HEK293 (cell line): Measurements from ENCODE around the gene ZBTB4.
"Not testable (repeated sequence)": the region's sequence is repeated elsewhere in the genome, so short reads cannot be mapped to it uniquely, and the experiment has no call there.

Source experiments
- CTCF ChIP-seq: fragments of 450-650 bp; formaldehyde crosslinking; IDR thresholded peaks from 2 replicates; pipeline ENCODE4 v1.5.1; 2016; ENCODE audit warnings: missing biosample characterization, missing genetic modification characterization
- EGR2 ChIP-seq: fragments of 450-650 bp; formaldehyde crosslinking; IDR thresholded peaks from 2 replicates; pipeline ENCODE4 v1.5.1; 2016; ENCODE audit warnings: low read depth, missing biosample characterization, missing genetic modification characterization
- MZF1 ChIP-seq: fragments of 450-650 bp; formaldehyde crosslinking; IDR thresholded peaks from 2 replicates; pipeline ENCODE4 v1.5.1; 2017; ENCODE audit warnings: missing biosample characterization, missing genetic modification characterization, borderline replicate concordance
- SP2 ChIP-seq: fragments of 450-650 bp; formaldehyde crosslinking; IDR thresholded peaks from 2 replicates; pipeline ENCODE4 v1.5.1; 2016; ENCODE audit warnings: missing biosample characterization, missing genetic modification characterization
- TSHZ1 ChIP-seq: fragments of 450-650 bp; formaldehyde crosslinking; IDR thresholded peaks from 2 replicates; pipeline ENCODE4 v1.5.1; 2016; ENCODE audit warnings: missing biosample characterization, missing genetic modification characterization, borderline replicate concordance
- YY1 ChIP-seq: fragments of 450-650 bp; formaldehyde crosslinking; IDR thresholded peaks from 2 replicates; pipeline ENCODE4 v1.5.1; 2018; ENCODE audit warnings: missing biosample characterization, missing genetic modification characterization
- ZNF18 ChIP-seq: fragments of 450-650 bp; formaldehyde crosslinking; IDR thresholded peaks from 2 replicates; pipeline ENCODE4 v1.5.1; 2016; ENCODE audit warnings: missing biosample characterization, missing genetic modification characterization
- ZNF184 ChIP-seq: fragments of 450-650 bp; IDR thresholded peaks from 2 replicates; pipeline ENCODE4 v1.5.1; 2018; ENCODE audit warnings: missing biosample characterization, mild to moderate bottlenecking, missing genetic modification characterization
- ZNF274 ChIP-seq, 2 experiments: fragments of 200-500 bp in 1 of 2; fragments of 450-650 bp in 1 of 2; sonication (Bioruptor generic) in 1 of 2; formaldehyde crosslinking in 1 of 2; IDR thresholded peaks; 2 replicates each; pipeline versions ENCODE4 v1.5.1 to v1.6.1; 2014 to 2016; ENCODE audit warnings: borderline replicate concordance in 1 of 2, inconsistent platforms in 1 of 2, low read length in 1 of 2, missing biosample characterization in 1 of 2, missing genetic modification characterization in 1 of 2
- ZNF521 ChIP-seq: fragments of 450-650 bp; formaldehyde crosslinking; IDR thresholded peaks from 2 replicates; pipeline ENCODE4 v1.5.1; 2017; ENCODE audit warnings: missing biosample characterization, mild to moderate bottlenecking, missing genetic modification characterization
- ZNF529 ChIP-seq: fragments of 450-650 bp; formaldehyde crosslinking; IDR thresholded peaks from 2 replicates; pipeline ENCODE4 v1.5.1; 2017; ENCODE audit warnings: missing genetic modification characterization, missing biosample characterization; ENCODE audit not compliant: insufficient replicate concordance
- ZNF600 ChIP-seq: fragments of 450-650 bp; formaldehyde crosslinking; IDR thresholded peaks from 2 replicates; pipeline ENCODE4 v1.5.1; 2016; ENCODE audit warnings: missing biosample characterization, missing genetic modification characterization

- not testable (repeated sequence) for TF ChIP-seq YY1; ZNF18 (tag by site-specific recombination); SP2; ZNF274 (IDR thresholded peaks at IDR 0.05; ENCODE audit: low read length); ZNF274 (tag by site-specific recombination; IDR thresholded peaks at IDR 0.05; ENCODE audit: borderline replicate concordance); MZF1 (tag by site-specific recombination); ZNF529; EGR2 (tag by site-specific recombination); CTCF (tag by site-specific recombination); ZNF521; ZNF184; ZNF600 (tag by site-specific recombination); TSHZ1 (tag by site-specific recombination)
These were observed 1.8 kb upstream of the ZBTB4 start, which contains the start of gene SLC35G6 for GRCh38 chr17:7481275-7481674.
